Mucosa of gallbladder (tissue), 1 donor: ENCODE data around the gene MRPL52. TPM values are rescaled to one million over a fixed set of nuclear protein-coding genes. Genes with fewer than 3 reads are reported as not detected.
"Not testable (repeated sequence)": the region's sequence is repeated elsewhere in the genome, so short reads cannot be mapped to it uniquely, and the experiment has no call there.

Experiments
- DNase-seq: peaks from one replicate; pipeline ENCODE4 v3.0.0-alpha.2; 2020; ENCODE audit warnings: low spot score
- total RNA-seq: library from RNA; stranded (reverse); gene quantifications from one replicate; pipeline ENCODE4 v1.2.1, GENCODE V29; 2021
- donor health status: DM: no; HTN: no; CAD: no.

The MRPL52 gene
- total RNA-seq, 1 donor from 2014 or later: 85.1 TPM

DNA sequence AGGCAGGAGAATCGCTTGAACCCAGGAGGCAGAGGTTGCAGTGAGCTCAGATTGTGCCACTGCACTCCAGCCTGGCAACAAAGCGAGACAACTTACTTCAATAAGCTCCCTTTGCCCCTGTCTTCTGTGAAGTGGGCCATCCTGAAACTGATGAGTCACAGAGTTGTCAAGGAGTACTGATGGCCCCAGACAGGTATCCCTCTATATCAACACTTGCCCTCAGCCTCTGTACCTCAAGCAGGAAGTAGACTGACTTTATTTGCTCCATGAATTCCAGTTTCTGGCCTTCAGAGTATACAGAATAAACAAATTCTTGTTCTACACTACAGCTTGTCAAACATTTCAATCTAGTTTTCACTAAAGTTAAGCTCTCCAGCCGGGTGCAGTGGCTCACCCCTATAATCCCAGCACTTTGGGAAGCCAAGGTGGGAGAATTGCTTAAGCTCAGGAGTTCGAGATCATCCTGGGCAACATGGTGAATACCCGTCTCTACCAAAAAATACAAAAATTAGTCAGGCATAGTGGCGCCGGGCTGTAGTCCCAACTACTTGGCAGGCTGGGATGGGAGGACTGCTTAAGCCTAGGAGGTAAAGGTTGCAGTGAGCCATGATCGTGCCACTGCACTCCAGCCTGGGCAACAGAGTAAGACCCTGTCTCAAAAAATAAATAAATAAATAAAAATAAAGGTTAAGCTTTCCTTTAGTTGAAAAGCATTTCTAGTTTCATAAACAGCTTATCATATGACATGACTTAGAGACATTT, 25.5 kb downstream of the MRPL52 start:
- no peak for DNase-seq

DNA sequence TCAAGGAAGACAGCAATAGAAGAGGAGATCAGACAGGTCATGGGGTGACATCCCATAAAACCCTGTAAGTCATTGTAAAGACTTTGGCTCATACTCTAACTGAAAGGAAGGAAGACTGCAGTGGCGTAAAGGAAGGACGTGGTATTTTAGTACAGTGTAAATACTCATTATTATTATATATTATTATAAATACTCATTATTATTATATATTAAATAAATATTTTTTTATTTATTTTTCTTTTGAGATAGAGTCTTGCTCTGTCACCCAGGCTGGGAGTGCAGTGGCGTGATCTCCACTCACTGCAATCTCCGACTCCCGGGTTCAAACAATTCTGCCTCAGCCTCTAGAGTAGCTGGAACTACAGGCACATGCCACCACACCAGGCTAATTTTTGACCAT, 26.7 kb downstream of the MRPL52 start:
- no peak for DNase-seq

DNA sequence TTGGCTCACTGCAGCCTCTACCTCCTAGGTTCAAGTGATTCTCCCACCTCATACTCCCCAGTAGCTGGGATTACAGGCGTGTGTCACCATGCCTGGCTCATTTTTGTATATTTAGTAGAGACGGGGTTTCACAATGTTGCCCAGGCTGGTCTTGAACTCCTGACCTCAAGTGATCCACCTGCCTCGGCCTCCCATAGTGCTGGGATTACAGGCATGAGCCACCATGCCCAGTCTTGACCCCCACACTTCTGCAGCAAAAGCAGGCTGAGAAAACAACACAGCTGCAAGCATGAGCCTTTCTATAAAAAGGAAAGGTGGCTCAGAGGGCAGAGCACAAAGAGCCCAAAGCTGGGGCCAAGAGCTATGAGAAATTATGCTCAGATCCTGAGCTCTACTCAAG, 30.7 kb downstream of the MRPL52 start:
- not testable (repeated sequence) for DNase-seq

DNA sequence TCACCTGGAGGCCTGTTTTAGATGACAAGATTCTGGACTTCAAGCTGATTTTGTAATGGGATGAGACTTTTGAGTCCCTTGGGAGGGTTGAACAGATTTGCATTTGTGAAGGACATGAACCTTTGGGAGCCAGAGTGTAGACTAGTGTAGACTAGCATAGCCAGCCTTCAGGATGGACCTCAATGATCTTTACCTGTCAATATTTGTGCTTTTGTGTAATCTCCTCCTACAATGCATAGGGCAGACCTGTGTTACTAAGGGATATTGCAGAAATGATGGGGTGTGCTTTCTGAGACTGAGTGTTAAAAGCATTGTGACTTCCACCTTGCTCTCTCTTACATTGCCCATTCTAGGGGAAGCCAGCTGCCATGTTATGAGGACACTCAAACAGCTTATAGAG, 32.0 kb downstream of the MRPL52 start:
- no peak for DNase-seq

DNA sequence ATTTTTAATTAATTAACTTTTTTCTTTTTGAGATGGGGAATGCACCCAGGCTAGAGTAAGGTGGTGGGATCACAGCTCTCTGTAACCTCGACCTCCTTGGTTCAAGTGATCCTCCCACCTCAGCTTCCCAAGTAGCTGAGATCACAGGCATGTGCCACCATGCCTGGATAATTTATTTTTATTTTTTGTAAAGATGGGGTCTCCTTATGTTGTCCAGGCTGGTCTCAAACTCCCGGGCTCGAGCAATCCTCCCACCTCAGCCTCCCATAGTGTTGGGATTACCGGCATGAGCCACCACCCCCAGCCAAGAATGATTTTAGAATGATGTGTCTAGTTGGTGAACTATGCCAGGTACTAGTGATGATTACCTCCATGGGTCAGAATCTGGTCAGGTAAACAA, 35.3 kb downstream of the MRPL52 start:
- no peak for DNase-seq

DNA sequence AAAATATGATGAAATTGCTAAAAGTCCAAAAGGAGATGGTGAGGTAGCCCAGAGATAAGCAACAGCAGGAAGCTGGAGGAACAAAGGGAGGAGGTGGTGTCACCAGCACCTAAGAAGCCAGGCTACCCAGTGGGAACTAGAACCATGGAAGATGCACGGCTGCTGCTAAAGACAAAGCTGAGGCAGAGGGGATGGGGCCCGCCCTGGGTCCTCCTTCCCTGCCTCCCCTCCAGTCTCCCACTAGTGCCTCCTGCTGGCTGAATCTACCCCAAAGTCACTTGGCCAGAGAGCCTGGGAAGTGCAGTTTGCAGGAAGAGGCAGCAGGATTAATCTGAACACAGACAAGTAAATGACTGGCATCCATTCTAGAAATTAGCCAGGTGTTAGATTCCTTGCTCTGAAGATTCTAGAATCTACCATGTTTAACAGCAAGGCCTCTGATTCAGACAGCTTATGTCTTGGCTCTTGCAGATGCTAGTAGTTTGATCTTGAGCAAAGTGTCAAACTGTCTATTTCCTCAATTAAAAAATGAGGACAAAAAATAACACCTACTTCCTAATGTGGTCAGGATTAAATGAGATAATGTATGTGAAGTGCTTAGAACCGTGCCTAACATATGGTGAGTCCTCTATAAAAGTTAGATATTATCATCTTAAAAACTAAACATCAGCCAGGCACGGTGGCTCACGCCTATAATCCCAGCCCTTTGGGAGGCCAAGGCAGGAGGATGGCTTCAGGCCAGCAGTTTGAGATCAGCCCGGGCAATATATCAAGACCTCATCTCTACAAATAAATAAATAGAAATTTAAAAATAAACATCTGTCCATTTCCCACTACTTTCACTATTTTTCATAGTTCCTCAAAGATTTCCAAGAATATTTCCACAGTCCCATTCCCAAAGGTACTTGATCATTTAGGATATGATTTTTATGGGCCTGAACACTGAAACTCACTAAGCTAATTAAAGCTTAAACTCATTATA, 36.0 kb downstream of the MRPL52 start:
- DNase-seq: no peak

DNA sequence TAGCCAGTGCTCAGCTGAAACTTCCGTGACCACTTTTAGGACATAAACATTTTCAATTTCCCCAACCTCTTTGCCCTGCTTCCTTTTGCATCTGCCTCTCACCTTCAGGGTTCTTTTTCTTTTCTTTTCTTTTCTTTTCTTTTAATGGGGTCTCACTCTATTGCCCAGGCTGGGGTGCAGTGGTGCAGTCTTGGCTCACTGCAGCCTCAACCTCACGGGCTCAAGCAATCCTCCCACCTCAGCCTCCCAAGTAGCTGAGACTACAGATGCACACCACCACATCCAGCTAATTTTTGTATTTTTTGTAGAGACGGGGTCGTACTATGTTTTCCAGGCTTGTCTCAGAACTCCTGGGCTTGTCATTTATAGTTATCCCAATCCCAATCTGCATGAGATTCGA, 37.2 kb downstream of the MRPL52 start:
- no peak for DNase-seq

DNA sequence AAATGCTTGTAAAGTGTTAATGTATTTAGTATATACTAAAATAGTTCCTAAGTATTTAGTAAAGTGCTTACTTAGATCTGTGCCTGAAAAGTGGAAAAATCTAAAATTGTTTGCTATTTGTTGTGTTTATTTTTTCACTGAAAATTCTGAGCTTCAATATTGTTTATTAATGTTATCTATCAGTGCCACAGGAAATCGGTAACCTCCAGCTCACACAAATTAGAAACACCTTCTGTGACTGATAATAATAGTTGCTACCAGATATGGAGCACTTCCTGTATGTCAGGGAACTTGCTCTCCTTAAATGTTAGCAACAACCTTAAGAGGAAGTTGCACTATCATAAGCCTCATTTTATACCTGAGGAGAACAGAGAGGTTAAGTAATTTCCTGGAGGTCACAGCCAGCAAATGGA, 41.1 kb downstream of the MRPL52 start:
- DNase-seq: no peak

DNA sequence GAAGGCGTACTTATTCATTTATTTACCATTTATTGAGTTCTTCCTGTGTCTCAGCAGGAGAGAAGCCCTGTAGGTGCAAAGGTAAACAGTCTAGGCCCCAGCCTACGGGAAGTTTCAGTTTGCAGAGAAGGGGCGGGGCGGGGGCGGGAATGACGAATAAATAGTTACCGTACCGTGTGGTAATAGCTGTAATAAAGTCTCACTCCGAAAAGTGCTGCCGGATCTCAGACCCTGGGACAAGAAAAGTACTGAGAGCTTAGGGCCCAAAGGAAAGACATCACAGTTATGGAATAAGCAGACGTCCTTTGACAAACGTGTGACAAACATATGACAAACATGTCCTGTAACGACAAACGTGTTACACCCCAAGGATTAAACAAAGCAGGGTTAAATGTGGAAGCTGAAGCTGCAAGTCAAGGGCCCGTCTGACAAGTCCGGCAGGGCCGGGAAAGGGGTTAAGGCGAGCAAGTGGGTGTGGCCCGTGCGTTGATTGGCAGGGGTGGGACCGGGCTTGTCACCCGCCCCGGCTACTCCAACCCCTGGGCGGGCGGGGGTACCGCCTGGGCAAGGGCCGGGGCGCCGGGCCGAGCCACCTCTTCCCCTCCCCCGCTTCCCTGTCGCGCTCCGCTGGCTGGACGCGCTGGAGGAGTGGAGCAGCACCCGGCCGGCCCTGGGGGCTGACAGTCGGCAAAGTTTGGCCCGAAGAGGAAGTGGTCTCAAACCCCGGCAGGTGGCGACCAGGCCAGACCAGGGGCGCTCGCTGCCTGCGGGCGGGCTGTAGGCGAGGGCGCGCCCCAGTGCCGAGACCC, 41.7 kb downstream of the MRPL52 start, which contains the start of gene LRP10:
Gene LRP10 (plus strand): TSS at position 517 of the 809 bp plus-strand sequence. CDS start 564 bp downstream, outside the sequence.
- DNase-seq: peak; percentile 95

DNA sequence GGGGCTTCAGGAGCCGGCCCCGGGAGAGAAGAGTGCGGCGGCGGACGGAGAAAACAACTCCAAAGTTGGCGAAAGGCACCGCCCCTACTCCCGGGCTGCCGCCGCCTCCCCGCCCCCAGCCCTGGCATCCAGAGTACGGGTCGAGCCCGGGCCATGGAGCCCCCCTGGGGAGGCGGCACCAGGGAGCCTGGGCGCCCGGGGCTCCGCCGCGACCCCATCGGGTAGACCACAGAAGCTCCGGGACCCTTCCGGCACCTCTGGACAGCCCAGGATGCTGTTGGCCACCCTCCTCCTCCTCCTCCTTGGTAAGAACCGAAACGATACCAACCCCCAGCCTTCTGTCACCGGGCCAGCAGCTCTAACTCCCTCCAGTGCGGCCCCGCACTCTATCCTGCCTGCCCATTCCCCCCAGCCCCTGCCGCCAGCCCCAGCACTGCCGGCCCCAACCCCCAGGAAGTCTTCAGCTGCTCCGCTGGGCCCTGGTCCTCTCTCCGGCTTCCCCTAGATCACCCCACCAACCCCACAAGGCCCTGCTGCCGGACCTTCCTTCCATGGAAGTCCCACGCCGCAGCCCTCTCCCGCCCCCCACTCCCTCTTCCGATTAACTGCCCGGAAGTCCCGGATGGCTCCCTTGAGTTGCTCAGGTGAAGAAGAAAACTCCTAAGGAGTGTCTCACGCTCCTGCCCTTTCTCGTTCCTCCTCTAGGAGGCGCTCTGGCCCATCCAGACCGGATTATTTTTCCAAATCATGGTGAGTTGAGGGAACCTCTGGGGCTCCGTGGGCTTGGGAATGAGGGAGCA, 42.5 kb downstream of the MRPL52 start:
- peak; percentile 89 for DNase-seq

DNA sequence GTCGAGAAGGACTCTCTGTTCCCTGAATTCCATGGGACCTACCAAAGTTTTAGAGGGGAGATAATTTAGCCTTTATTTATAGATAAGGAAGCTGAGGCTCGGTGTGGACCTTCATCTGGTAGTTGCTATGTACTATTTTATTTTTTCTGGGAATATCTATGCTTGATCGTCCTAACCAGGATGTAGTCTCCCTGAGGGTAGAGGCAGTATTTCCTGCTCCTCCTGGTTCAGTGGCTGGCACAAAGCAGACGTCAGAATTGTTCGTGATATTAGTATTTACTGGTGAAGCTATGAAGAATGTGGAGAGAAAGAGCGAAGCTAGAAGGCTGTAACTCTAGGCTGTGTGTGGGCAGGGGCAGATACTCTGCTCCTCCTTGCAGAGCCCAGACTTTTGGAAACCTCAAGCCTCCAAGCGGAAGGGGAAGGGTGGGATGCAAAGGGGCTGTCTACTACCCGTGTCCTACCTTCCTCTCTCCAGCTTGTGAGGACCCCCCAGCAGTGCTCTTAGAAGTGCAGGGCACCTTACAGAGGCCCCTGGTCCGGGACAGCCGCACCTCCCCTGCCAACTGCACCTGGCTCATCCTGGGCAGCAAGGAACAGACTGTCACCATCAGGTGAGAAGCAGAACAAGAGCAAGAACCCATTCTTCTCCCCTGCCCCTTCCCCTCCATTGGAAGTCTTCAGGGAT, 43.3 kb downstream of the MRPL52 start:
- no peak for DNase-seq

DNA sequence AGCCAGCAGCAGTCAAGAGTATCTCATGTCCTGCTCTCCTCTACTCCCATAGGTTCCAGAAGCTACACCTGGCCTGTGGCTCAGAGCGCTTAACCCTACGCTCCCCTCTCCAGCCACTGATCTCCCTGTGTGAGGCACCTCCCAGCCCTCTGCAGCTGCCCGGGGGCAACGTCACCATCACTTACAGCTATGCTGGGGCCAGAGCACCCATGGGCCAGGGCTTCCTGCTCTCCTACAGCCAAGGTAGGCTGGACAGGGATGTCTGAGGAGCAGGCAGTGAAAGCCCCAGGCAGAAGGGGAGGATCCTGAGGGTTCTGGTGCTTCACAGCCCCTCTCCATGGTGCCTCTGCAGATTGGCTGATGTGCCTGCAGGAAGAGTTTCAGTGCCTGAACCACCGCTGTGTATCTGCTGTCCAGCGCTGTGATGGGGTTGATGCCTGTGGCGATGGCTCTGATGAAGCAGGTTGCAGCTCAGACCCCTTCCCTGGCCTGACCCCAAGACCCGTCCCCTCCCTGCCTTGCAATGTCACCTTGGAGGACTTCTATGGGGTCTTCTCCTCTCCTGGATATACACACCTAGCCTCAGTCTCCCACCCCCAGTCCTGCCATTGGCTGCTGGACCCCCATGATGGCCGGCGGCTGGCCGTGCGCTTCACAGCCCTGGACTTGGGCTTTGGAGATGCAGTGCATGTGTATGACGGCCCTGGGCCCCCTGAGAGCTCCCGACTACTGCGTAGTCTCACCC, 45.5 kb downstream of the MRPL52 start:
- no peak for DNase-seq

DNA sequence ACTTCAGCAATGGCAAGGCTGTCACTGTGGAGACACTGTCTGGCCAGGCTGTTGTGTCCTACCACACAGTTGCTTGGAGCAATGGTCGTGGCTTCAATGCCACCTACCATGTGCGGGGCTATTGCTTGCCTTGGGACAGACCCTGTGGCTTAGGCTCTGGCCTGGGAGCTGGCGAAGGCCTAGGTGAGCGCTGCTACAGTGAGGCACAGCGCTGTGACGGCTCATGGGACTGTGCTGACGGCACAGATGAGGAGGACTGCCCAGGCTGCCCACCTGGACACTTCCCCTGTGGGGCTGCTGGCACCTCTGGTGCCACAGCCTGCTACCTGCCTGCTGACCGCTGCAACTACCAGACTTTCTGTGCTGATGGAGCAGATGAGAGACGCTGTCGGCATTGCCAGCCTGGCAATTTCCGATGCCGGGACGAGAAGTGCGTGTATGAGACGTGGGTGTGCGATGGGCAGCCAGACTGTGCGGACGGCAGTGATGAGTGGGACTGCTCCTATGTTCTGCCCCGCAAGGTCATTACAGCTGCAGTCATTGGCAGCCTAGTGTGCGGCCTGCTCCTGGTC, 46.1 kb downstream of the MRPL52 start:
- DNase-seq: no peak

DNA sequence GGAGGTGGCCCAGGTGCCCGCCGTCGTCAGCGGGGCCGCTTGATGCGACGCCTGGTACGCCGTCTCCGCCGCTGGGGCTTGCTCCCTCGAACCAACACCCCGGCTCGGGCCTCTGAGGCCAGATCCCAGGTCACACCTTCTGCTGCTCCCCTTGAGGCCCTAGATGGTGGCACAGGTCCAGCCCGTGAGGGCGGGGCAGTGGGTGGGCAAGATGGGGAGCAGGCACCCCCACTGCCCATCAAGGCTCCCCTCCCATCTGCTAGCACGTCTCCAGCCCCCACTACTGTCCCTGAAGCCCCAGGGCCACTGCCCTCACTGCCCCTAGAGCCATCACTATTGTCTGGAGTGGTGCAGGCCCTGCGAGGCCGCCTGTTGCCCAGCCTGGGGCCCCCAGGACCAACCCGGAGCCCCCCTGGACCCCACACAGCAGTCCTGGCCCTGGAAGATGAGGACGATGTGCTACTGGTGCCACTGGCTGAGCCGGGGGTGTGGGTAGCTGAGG, 47.4 kb downstream of the MRPL52 start:
- DNase-seq: no peak

DNA sequence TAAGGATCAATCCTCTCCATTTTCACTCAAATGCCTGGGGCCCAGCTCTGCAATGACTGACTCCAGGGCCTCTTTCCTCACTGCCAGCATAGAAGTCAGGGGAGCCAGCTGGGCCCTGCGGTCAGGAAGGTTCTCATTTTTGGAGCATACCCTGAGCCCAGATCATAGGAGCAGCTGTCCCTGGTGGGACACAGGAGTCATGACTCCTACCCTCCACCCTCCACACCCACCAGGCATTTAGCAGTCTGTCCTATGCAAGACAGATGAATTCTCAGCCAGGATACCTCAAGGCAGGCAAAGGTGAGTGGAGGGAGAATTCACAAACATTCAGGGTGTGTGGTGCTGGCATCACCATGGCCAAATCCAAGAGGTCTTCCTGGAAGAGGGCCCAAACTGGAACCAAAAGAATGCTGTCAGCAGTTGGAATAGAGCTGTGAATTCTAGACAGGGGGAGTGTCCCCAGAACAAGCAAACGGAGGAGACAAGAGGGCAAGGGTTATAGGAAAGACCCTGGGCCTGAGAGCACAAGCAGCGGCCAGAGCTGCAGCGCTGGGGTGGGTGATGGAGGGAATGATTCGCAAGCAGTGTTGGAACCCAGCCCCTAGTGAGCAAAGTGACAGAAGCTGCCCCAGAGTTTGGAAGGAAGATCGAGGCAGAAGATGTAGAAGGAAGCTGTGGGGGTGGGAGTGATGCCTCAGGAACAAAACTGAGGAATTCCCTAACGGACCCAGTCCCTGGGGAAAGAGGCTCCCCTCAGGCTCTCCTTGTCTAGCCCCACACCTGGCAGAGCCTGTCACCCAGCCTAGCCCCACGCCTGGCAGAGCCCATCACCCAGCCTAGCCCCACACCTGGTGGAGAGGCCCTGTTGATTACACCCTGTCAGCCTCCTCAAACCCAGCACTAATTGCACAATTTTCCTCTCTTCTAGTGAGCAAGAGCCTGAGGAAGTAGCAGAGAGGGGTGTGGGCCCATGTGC, 48.9 kb downstream of the MRPL52 start:
- DNase-seq: no peak

DNA sequence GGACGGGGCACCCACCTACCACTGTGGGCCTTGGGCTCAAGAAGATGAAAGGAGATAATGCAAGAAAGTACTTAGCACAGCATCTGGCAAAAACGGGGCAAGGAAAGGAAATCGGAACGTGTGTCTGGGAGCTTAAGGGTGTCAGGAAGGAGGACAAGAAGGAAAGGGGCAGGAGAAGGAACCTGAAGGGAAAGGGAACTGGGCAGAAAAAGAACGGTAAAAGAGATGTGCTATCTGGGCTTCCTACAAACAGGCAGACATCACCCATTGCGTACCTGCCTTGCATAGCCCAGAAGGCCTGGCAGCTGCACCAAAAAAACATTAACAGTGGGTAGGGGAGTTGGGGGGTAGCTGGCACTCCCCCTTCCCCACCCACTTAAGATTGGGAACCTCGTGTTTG, 52.4 kb downstream of the MRPL52 start:
- DNase-seq: no peak

DNA sequence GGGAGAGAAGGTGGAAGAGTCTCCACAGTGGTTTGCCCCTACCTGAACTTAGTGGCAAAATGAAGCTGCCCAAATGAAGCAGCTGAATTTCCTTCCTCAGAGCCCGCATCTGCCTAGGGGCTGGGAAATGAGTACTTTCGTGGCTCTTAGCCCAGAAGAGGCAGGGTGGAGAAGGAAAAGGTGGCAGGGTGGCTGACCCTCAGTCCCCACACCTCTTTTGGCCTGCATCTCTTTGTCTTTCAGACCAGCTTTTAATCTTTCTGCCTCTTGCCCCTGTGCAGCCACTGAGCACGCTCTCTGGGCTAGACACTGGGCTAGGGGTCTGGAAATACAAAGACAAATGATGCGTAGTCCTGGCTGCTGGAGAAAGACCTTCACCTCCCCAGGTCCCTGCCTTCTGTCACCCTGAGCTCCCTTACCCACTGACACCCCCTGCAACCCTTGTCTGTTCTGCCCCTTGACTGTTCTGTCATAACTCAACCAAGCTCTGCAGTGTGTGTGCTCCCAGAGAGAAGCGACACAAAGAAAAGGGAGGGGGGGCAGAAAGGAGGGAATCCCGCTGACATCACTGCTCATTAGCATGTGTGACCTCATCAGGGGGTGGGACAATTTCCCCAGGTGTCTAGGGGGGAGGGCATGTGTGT, 53.0 kb downstream of the MRPL52 start:
- peak; percentile 58 for DNase-seq
